Peyer's patch (tissue), 4 donors: ENCODE data around the gene RAI2.

Experiments
- POLR2A ChIP-seq, 2 donors: fragments of 450-650 bp; IDR thresholded peaks; one replicate each; pipeline ENCODE4 v1.5.1; 2017; ENCODE audit warnings: antibody characterized with exemption in 2 of 2, mild to moderate bottlenecking in 2 of 2, moderate library complexity in 2 of 2
- TF ChIP-seq, protein P1 (sequence below), 6 experiments: fragments of 450-650 bp in 4 of 6; fragments of 200-600 bp in 2 of 6; sonication (generic) in 1 of 6; IDR thresholded peaks; one replicate each; pipeline ENCODE4 v1.5.1; 2017 to 2019; ENCODE audit warnings: antibody characterized with exemption in 6 of 6, mild to moderate bottlenecking in 3 of 6, moderate library complexity in 1 of 6

- TF ChIP-seq, protein P1, sequence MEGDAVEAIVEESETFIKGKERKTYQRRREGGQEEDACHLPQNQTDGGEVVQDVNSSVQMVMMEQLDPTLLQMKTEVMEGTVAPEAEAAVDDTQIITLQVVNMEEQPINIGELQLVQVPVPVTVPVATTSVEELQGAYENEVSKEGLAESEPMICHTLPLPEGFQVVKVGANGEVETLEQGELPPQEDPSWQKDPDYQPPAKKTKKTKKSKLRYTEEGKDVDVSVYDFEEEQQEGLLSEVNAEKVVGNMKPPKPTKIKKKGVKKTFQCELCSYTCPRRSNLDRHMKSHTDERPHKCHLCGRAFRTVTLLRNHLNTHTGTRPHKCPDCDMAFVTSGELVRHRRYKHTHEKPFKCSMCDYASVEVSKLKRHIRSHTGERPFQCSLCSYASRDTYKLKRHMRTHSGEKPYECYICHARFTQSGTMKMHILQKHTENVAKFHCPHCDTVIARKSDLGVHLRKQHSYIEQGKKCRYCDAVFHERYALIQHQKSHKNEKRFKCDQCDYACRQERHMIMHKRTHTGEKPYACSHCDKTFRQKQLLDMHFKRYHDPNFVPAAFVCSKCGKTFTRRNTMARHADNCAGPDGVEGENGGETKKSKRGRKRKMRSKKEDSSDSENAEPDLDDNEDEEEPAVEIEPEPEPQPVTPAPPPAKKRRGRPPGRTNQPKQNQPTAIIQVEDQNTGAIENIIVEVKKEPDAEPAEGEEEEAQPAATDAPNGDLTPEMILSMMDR (IDR thresholded peaks at IDR 0.05), result no peak
- no peak for TF ChIP-seq POLR2A (IDR thresholded peaks at IDR 0.05)
Observed at GRCh38 chrX:17769701-17770269, 91.3 kb downstream of the RAI2 start.
